Prostate gland (tissue), 2 donors: Measurements from ENCODE around the gene KLC4.

Experiments
- POLR2A ChIP-seq: fragments of 450-650 bp; IDR thresholded peaks from one replicate; pipeline ENCODE4 v1.6.1; 2016; ENCODE audit warnings: antibody characterized with exemption, mild to moderate bottlenecking
- POLR2AphosphoS5 ChIP-seq: sonication (generic); formaldehyde crosslinking; IDR thresholded peaks from one replicate; pipeline ENCODE4 v1.6.1; 2017; ENCODE audit warnings: antibody characterized with exemption
- TF ChIP-seq, protein P1 (sequence below), 4 experiments: fragments of 200-600 bp in 2 of 4; fragments of 450-650 bp in 2 of 4; sonication (generic) in 2 of 4; IDR thresholded peaks; 1 replicate in 3 of 4; 2 replicates in 1 of 4; pipeline ENCODE4 v1.5.1; 2016 to 2019; ENCODE audit warnings: antibody characterized with exemption in 4 of 4, mild to moderate bottlenecking in 2 of 4, moderate library complexity in 2 of 4

- TF ChIP-seq, protein P1, sequence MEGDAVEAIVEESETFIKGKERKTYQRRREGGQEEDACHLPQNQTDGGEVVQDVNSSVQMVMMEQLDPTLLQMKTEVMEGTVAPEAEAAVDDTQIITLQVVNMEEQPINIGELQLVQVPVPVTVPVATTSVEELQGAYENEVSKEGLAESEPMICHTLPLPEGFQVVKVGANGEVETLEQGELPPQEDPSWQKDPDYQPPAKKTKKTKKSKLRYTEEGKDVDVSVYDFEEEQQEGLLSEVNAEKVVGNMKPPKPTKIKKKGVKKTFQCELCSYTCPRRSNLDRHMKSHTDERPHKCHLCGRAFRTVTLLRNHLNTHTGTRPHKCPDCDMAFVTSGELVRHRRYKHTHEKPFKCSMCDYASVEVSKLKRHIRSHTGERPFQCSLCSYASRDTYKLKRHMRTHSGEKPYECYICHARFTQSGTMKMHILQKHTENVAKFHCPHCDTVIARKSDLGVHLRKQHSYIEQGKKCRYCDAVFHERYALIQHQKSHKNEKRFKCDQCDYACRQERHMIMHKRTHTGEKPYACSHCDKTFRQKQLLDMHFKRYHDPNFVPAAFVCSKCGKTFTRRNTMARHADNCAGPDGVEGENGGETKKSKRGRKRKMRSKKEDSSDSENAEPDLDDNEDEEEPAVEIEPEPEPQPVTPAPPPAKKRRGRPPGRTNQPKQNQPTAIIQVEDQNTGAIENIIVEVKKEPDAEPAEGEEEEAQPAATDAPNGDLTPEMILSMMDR (IDR thresholded peaks at IDR 0.05): no peak
- TF ChIP-seq POLR2A: no peak
- TF ChIP-seq POLR2AphosphoS5: no peak
These were observed 42.1 kb downstream of the KLC4 start for GRCh38 chr6:43101497-43101896.
